Prostate gland (tissue), 2 donors: Measurements from ENCODE around the gene CXCL6. TPM values are rescaled to one million over a fixed set of nuclear protein-coding genes. Genes with fewer than 3 reads are reported as not detected.
A peak's percentile ranks its signal among the peaks of the same experiment; 100 is the strongest.

ENCODE experiments used
- DNase-seq: peaks from one replicate; pipeline ENCODE4 v3.0.0-alpha.2; 2019; ENCODE audit warnings: low spot score
- H3K27ac ChIP-seq, 2 donors: fragments of 200-600 bp; sonication (generic); 2 replicates each; pipeline ENCODE4 v1.5.1; 2017 to 2019
- H3K27me3 ChIP-seq: fragments of 200-600 bp; sonication (generic); replicated peaks from 2 replicates; pipeline ENCODE4 v1.5.1; 2019; ENCODE audit not compliant: insufficient read depth
- H3K36me3 ChIP-seq, 2 donors: fragments of 200-600 bp; sonication (generic); 1 replicate in 1 of 2; 2 replicates in 1 of 2; pipeline versions ENCODE4 v1.5.1 to v1.8.1; 2017 to 2019
- H3K4me1 ChIP-seq: fragments of 200-600 bp; sonication (generic); replicated peaks from 2 replicates; pipeline ENCODE4 v1.5.1; 2019
- H3K4me3 ChIP-seq, 2 donors: fragments of 200-600 bp; sonication (generic); 2 replicates each; pipeline ENCODE4 v1.5.1; 2017 to 2019
- H3K9me3 ChIP-seq: fragments of 200-600 bp; sonication (generic); 2 replicates; pipeline ENCODE4 v1.5.1; 2017
- CTCF ChIP-seq, 4 experiments: fragments of 200-600 bp in 2 of 4; fragments of 450-650 bp in 2 of 4; sonication (generic) in 2 of 4; IDR thresholded peaks; 1 replicate in 3 of 4; 2 replicates in 1 of 4; pipeline ENCODE4 v1.5.1; 2016 to 2019; ENCODE audit warnings: antibody characterized with exemption in 4 of 4, mild to moderate bottlenecking in 2 of 4, moderate library complexity in 2 of 4
- POLR2A ChIP-seq: fragments of 450-650 bp; IDR thresholded peaks from one replicate; pipeline ENCODE4 v1.6.1; 2016; ENCODE audit warnings: antibody characterized with exemption, mild to moderate bottlenecking
- POLR2AphosphoS5 ChIP-seq: sonication (generic); formaldehyde crosslinking; IDR thresholded peaks from one replicate; pipeline ENCODE4 v1.6.1; 2017; ENCODE audit warnings: antibody characterized with exemption
- WGBS: methylation state at CpG from one replicate; pipeline ENCODE4 v1.1.5; 2018; 5-methylcytosine and 5-hydroxymethylcytosine counted together
- intact Hi-C: fragments of 100-400 bp; cut with DNase I; formaldehyde crosslinking; loops from one replicate; pipeline ENCODE4 v1.14.2; 2022
- total RNA-seq, 2 donors: library from RNA; depleted of rRNA; stranded (reverse); fragments of >200 nt; gene quantifications; one replicate each; pipeline ENCODE4 v1.1.0, GENCODE V29; 2016

Gene CXCL6
- total RNA-seq, 2 donors from 2014 or later, result 5.2 to 8.4 TPM

DNA sequence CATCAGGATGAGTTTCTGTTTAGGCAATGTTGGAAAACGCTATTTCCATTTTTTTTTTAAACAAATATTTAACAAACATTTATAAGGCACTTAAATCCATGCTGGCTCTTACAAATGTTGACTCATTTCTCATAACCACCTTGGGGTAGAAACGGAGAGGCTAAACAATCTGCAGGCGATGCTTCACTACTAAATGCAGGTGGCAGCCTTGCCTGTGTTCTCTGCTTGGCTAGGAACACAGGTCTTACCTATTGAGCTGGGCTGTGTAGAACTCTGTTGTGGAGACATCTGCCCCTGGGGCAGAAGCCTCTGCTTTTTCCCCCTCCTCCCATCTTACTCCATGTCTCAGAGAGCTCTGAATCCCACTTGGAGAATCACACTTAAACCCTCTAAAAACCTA lies 31.3 kb downstream of the CXCL6 start:
- no peaks in the 10 kb centered on the region for H3K36me3 ChIP-seq
- H3K27me3 ChIP-seq, result no peaks in the 10 kb centered on the region
- WGBS, result 50% methylated on average over 3 of the region's 3 CpGs
- TF ChIP-seq POLR2AphosphoS5 (no peak), POLR2A (no peak), CTCF (IDR thresholded peaks at IDR 0.05) (peak in 3 of 4 experiments; percentile 8 to 46 (median 41))
- intact Hi-C loops, result loop anchor here (10.0 kb wide), 1 partner anchor 203 kb away; no protein-coding TSS in a partner anchor
- DNase-seq, result peak; percentile 61
- no peaks in the 10 kb centered on the region for H3K4me1 ChIP-seq
- H3K27ac ChIP-seq, result no peak overlapping the region
- H3K4me3 ChIP-seq, result no peak overlapping the region
- H3K9me3 ChIP-seq, result no peaks in the 10 kb centered on the region

DNA sequence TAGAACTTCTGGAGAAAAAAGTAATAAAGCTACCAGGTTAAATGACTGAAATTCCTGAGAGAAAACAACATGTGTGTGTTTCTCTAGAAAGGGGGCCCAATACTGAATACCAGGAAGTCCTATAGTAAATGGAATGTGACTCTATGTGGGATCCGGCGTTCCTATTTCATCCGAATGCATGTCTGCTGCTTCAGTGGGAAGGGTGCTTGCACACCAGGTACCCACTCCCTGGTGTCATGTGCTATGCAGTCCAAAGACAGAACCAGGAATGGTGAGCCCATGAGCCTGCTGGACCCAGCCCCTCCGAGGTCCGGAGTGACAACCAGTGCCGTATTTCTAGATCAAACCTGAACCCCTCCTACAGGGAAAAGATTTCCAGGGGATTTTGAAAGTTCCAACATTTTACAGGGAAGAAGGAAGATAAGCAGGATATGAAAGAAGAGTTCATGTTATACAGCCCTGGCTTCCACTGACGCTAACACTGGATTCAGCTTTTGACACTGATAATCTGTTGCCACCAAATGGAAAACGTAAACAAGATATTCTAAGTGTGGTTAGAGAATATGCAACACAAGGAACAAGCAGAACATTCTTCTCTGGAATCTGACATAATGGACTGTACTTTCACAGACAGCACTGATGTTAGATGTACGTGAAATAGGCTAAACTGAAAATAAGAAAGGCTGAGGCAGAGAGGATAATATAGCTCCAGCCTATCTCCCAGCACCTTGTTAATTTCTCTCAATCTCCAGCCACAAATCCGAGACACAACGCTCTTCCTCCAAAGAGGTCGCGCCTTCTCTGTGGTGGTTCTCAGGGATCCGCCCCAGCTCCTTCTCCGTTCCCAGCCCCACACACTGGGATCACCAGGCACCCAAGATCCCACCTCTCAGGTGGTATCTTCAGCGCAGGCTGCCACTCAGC lies 32.0 kb downstream of the CXCL6 start:
- peak overlapping the region; percentile 49 to 50 for H3K4me3 ChIP-seq
- intact Hi-C loops, result loop anchor here (10.0 kb wide), 1 partner anchor 204 kb away; no protein-coding TSS in a partner anchor
- WGBS, result 39% methylated on average over 16 of the region's 16 CpGs
- H3K9me3 ChIP-seq, result no peaks in the 10 kb centered on the region
- peak overlapping the region; percentile 20 to 55 for H3K27ac ChIP-seq
- DNase-seq, result no peak
- no peaks in the 10 kb centered on the region for H3K27me3 ChIP-seq
- H3K36me3 ChIP-seq, result no peaks in the 10 kb centered on the region
- no peak for TF ChIP-seq POLR2A
- no peak for TF ChIP-seq POLR2AphosphoS5
- no peak for TF ChIP-seq CTCF (IDR thresholded peaks at IDR 0.05)
- no peaks in the 10 kb centered on the region for H3K4me1 ChIP-seq

GRCh38 chr4:73869130-73870055 lies 32.9 kb downstream of the CXCL6 start, which contains the start of gene CXCL1:
TSS of gene CXCL1 (plus strand) at chr4:73869393. CDS start at chr4:73869471, 78 bp downstream.
- no peaks in the 10 kb centered on the region for H3K27me3 ChIP-seq
- H3K27ac ChIP-seq, result peak within 1 kb of the TSS; percentile 20 to 55
- H3K4me1 ChIP-seq, result no peaks in the 10 kb centered on the region
- H3K9me3 ChIP-seq, result no peaks in the 10 kb centered on the region
- TF ChIP-seq CTCF (IDR thresholded peaks at IDR 0.05), result no peak
- TF ChIP-seq POLR2AphosphoS5, result no peak
- TF ChIP-seq POLR2A, result no peak
- intact Hi-C loops, result loop anchor here (10.0 kb wide), 1 partner anchor 205 kb away; no protein-coding TSS in a partner anchor
- no peaks in the 10 kb centered on the region for H3K36me3 ChIP-seq
- 12% methylated on average over 40 of the region's 61 CpGs for WGBS
- peak within 1 kb of the TSS; percentile 49 to 50 for H3K4me3 ChIP-seq
- DNase-seq, result peak; percentile 13

- no peaks in the 10 kb centered on the region for H3K27me3 ChIP-seq
- intact Hi-C loops, result no loop called here
- no peak for TF ChIP-seq CTCF (IDR thresholded peaks at IDR 0.05)
- TF ChIP-seq POLR2A, result no peak
- no peak for TF ChIP-seq POLR2AphosphoS5
- peak overlapping the region; percentile 49 to 50 for H3K4me3 ChIP-seq
- H3K27ac ChIP-seq, result no peak overlapping the region
- H3K36me3 ChIP-seq, result no peaks in the 10 kb centered on the region
- no peaks in the 10 kb centered on the region for H3K9me3 ChIP-seq
- 79% methylated on average over 3 of the region's 3 CpGs for WGBS
- DNase-seq, result no peak
- no peaks in the 10 kb centered on the region for H3K4me1 ChIP-seq
Observed at GRCh38 chr4:73870260-73870659, 33.8 kb downstream of the CXCL6 start.
